ENCODE measurements around the gene SIL1.
"Not testable (repeated sequence)": the region's sequence is repeated elsewhere in the genome, so short reads cannot be mapped to it uniquely, and the experiment has no call there.

Gene SIL1

DNA sequence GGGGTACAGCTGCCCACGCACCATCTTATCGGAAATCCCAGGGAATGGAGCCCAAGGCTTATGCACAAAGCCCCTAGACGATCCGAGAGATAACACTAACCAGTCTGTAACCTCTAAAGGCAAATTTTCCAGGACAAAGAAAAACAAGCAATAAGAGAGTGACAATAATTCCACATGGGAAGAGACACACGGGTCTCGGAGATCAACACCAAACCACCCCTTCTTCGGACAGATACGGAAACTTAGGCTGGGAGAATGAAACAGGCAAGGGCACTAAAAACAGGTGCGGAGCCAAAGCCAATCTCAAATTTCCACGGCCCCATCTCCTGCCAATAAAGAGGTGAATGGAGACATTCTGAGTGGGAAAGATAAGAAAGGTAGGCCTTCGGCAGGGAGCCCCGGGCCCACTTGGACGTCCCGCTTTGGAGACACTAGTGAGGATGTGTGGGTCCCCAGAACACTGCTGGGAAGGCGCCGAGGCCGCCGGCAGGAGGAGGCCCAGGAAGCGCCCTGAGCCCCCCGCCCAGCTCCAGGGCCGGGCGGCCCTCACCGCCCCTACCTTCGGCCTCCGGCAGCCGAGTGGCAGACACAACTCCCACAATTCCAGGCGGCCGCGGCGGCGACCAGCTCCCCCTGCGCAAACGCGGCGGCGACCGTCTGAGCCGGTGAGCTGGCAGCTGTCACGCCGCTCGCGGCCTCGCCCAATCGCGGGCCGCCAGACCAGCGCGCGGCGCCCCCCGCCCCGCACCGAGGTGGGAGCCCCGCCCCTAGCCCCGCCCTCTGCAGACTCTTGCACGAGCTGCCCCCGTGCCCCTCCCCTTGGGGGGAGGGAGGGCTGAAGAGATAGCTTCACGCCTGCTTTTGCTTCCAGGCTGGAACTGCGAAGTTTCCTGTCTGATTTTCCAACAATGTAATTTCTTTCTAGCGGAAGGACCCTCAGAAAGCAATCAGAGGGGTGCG lies at the start of gene SIL1:
SIL1 (minus strand) TSS at position 659 of the 960 bp plus-strand sequence. CDS start 70,525 bp downstream, outside the sequence.
- Mint-ChIP-seq H3K9me3 (no peaks in the 10 kb centered on the region), H3K36me3 (ENCODE audit: low read depth) (peaks cover 9% of the 10 kb centered on the region), H3K4me1 (ENCODE audit: low read depth) (peaks cover 19% of the 10 kb centered on the region), H3K27ac (peak within 1 kb of the TSS; percentile 87), H3K27me3 (ENCODE audit: low read depth) (no peaks in the 10 kb centered on the region), H3K4me3 (peak within 1 kb of the TSS; percentile 91)

DNA sequence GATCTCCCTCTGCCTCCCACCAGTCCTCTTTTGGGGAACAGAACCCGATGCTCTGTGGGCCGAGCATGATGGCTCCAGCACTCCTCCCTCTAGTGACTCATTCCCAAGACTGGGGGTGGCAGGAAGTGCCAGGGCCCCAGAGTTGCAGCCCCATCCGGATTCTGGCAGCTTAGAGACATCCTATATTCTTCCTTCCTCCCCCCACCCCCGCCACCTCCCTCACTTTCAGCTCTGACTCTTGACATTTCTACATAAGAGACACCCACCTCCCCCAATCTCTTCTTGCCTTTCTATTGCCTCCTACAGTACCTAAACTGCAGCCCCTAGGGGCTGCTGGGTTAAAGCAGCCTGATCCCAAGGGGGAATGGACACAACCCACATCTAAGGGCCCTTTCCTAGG lies 48.2 kb upstream of the SIL1 start:
- Mint-ChIP-seq H3K4me3 (no peak overlapping the region), H3K27me3 (ENCODE audit: low read depth) (peaks cover 5% of the 10 kb centered on the region), H3K4me1 (ENCODE audit: low read depth) (peaks cover 9% of the 10 kb centered on the region), H3K9me3 (no peaks in the 10 kb centered on the region), H3K36me3 (ENCODE audit: low read depth) (no peaks in the 10 kb centered on the region), H3K27ac (peak overlapping the region; percentile 65)

DNA sequence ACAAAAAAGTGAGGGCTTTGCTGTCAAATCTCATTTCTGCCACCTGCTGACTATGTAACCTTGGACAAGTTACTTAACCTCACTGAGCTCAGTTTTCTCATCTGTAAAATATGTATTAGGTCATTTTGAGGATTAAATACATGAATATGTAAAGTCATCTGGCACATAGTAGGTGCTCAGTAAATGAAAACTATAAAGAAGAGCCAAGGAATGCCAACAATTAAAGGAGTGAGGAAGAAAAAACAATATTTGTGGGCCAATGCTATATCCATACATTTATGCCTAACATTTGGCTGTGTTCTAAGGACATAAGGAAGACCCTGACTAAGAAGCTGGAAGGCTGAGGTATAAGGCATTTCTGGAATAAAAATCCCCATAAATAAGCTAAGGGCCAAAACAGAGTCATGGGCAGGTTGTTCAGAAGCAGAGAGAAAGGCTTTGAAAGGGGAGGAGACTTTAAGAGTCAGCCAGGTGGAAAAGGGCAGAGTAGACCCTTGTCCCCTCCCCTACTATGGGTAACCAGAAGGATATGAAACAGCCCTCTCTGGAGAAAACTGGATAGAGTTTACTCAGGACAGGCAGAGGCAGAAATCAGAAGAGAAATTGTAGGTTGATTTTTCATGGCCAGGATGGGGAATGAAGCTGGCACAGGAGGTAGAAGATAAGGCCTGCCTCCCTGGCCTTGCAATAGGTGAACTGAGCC lies 47.6 kb upstream of the SIL1 start:
- Mint-ChIP-seq H3K4me1 (ENCODE audit: low read depth) (peaks cover 8% of the 10 kb centered on the region), H3K9me3 (no peaks in the 10 kb centered on the region), H3K27me3 (ENCODE audit: low read depth) (peaks cover 11% of the 10 kb centered on the region), H3K27ac (peak overlapping the region; percentile 35), H3K36me3 (ENCODE audit: low read depth) (no peaks in the 10 kb centered on the region), H3K4me3 (no peak overlapping the region)

DNA sequence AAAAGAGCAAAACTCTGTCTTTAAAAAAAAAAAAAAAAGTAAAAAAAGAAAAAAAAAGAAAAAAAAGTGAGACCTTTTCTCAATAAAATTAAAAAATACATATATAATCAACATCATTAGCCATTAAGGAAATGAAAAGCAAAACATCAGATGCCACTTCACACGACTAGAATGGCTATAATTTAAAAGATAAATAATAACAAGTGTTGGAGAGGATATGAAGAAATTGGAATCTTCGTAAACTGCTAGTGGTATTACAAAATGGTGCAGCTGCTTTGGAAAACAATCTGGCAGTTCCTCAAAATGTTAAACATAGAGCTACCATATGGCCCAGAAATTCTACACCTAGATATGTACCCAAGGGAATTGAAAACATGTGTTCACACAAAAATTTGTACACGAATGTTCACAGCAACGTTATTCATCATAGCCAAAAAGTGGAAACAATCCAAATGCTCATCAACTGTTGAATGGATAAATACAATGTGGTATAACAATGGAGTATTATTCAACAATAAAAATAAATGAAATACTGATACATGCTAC lies 45.3 kb upstream of the SIL1 start:
- Mint-ChIP-seq H3K36me3 (ENCODE audit: low read depth) (no peaks in the 10 kb centered on the region), H3K4me3 (no peak overlapping the region)

DNA sequence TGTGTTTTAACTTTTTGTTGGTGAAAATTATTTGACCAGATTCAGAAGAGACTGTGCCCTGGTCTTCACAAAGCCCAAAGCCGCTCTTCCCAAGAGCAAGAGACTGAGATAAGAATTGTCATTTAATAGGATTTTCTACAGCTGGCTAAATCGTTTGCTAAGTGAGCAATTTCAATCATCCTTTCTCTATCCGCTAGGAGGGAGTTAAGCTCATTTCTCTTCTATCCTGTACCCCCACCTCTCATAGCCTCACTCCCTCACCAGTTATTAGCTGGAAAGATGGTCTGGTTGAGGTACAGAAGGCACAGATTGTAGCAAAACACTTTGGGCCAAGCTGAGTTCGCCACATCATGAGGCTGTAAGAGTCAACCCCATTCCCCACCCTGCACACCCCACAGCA lies 43.0 kb upstream of the SIL1 start:
- Mint-ChIP-seq H3K4me3 (no peak overlapping the region), H3K4me1 (ENCODE audit: low read depth) (peaks cover under 1% of the 10 kb centered on the region), H3K36me3 (ENCODE audit: low read depth) (no peaks in the 10 kb centered on the region), H3K9me3 (no peaks in the 10 kb centered on the region), H3K27ac (no peak overlapping the region), H3K27me3 (ENCODE audit: low read depth) (peaks cover 22% of the 10 kb centered on the region)

More for the DNA sequence above, 45.3 kb upstream of the SIL1 start:
- no peaks in the 10 kb centered on the region for H3K9me3 Mint-ChIP-seq
- H3K27ac Mint-ChIP-seq = no peak overlapping the region
- H3K27me3 Mint-ChIP-seq (ENCODE audit: low read depth) = peaks cover 22% of the 10 kb centered on the region
- peaks cover 8% of the 10 kb centered on the region for H3K4me1 Mint-ChIP-seq (ENCODE audit: low read depth)

DNA sequence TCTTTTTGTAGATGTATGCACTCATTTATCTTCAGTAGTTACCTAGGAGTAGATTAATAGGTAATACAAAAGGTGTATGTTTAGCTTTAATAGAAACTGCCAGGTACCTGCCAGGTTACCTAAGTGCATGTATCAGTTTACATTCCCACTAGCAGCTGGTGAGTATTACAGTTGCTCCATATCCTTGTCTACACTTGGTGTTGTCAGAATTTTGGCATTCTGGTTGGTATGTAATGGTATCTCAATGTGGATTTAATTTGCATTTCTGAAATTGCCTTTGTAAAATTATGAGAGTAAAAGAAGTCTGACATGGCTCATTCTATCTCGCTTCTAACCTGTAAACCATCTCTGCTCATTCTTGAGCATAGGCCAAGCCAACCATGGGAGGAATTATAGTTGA lies 38.3 kb upstream of the SIL1 start:
- Mint-ChIP-seq H3K36me3 (ENCODE audit: low read depth) (no peaks in the 10 kb centered on the region), H3K27ac (no peak overlapping the region), H3K9me3 (no peaks in the 10 kb centered on the region), H3K4me1 (ENCODE audit: low read depth) (no peaks in the 10 kb centered on the region), H3K4me3 (no peak overlapping the region), H3K27me3 (ENCODE audit: low read depth) (peaks cover 18% of the 10 kb centered on the region)

DNA sequence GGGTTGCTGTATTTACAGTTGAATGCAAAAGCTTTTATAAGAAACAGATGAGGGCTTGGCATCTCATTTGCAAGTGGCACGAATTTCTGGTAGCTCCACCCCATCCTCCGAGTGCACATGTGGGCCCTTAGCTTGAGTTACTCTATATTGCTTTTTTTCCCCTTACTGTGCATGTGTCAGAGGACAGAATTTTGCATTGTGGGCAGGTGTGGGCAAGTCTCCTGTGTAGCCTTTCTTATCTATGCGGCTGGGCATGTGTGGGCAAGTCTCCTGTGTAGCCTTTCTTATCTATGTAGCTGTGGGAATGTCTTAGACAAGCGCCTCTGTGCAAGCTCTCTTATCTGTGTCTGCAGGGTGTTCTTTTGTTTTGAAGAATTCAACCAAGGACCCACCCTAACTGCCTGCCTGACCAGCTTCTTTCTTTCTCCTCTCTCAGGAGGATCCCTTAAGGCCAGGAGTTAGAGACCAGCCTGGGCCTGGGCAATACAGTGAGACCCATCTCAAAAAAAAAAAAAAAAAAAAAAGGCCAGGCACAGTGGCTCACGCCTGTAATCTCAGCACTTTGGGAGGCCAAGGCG lies 34.1 kb upstream of the SIL1 start:
- no peaks in the 10 kb centered on the region for H3K4me1 Mint-ChIP-seq (ENCODE audit: low read depth)
- no peaks in the 10 kb centered on the region for H3K9me3 Mint-ChIP-seq
- H3K4me3 Mint-ChIP-seq = no peak overlapping the region
- peaks cover 4% of the 10 kb centered on the region for H3K27me3 Mint-ChIP-seq (ENCODE audit: low read depth)
- no peaks in the 10 kb centered on the region for H3K36me3 Mint-ChIP-seq (ENCODE audit: low read depth)
- no peak overlapping the region for H3K27ac Mint-ChIP-seq

DNA sequence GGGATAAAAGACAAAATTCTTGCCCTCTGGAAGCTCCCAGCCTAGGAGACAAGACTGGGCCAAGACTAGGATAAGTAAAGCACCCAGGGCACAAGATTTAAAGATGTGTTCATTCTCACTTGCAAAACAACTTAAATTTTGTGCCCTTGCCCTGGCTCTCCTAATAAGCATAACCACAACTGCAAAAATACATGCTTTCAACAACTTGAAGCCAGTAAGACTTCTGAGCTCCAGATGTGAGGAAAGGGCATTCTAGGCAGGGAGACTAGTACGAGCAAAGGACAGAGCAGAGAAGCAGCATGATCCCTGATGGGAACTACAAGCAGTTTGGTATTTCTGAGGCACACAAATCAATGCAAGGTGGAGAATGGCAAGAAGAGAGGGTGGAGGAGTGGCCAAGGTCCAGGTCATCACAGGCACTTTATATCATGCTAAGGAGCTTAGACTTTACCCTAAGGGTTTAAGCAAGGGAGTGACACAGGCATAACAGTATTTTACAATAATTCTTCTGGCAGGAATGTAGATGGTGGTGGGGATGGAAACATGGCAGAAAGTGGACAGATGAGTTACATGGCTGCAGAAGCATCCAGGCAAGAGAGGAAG lies 30.1 kb upstream of the SIL1 start:
- Mint-ChIP-seq H3K27me3 (ENCODE audit: low read depth) (peaks cover 4% of the 10 kb centered on the region), H3K27ac (no peak overlapping the region), H3K9me3 (no peaks in the 10 kb centered on the region), H3K4me3 (no peak overlapping the region), H3K36me3 (ENCODE audit: low read depth) (no peaks in the 10 kb centered on the region), H3K4me1 (ENCODE audit: low read depth) (no peaks in the 10 kb centered on the region)

DNA sequence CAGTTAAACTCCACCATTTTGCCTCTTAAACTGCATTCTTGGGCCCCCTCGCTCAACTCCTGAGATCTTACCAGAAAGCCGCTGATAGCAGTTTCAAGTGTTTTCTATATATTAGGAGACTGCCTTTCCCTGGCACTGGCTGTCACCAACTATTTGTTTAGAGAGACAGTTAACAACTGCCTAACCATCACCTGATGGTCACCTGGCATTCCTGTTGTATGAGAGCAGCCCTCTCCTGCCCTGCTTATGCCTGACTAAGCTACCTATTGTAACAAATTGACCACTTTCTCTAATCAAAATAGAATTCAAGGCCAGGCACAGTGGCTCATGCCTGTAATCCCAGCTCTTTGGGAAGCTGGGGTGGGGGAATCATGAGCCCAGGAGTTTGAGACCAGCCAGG lies 28.0 kb upstream of the SIL1 start:
- Mint-ChIP-seq H3K27ac (no peak overlapping the region), H3K36me3 (ENCODE audit: low read depth) (no peaks in the 10 kb centered on the region), H3K4me1 (ENCODE audit: low read depth) (no peaks in the 10 kb centered on the region), H3K4me3 (no peak overlapping the region), H3K9me3 (no peaks in the 10 kb centered on the region), H3K27me3 (ENCODE audit: low read depth) (peaks cover 8% of the 10 kb centered on the region)

DNA sequence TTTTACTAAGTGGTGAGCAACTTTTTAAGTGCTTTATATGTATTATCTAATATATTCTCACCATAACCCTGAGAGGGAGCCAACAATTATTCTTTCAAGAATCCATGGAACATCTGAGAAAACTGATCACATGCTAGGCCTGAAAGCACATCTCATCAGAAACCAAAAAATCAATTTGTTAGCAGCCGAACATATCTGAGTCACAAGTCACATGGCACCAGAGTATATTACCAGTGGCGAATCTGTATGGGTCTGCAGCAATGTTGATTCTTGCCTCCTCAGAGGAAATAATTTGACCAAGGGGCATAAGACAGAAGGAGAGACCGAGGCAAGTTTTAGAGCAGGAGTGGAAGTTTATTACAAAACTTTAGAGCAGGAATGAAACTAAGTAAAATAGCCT lies 25.3 kb upstream of the SIL1 start:
- H3K27me3 Mint-ChIP-seq (ENCODE audit: low read depth) = peaks cover 8% of the 10 kb centered on the region
- no peaks in the 10 kb centered on the region for H3K9me3 Mint-ChIP-seq
- H3K4me3 Mint-ChIP-seq = no peak overlapping the region
- H3K4me1 Mint-ChIP-seq (ENCODE audit: low read depth) = no peaks in the 10 kb centered on the region
- no peaks in the 10 kb centered on the region for H3K36me3 Mint-ChIP-seq (ENCODE audit: low read depth)
- H3K27ac Mint-ChIP-seq = no peak overlapping the region

DNA sequence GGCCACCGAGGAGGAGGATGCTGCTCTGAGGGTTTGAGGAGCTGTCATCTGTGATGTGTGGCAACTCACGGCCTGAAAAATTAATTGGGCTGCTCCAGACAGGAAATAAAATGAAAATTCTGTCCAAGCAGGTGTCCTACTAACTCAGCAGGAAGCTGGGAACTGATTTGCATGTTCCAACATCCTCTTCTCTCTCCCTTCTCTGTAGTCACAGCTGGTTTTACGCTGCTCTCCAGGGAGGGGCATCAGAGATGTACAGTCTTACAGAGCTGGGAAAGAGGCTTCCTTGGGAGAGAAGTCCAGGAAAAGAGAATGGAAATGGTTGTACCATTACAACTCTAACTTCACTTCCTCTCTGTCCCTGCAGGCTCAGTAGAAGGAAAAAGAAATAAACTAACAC lies 24.2 kb upstream of the SIL1 start:
- Mint-ChIP-seq H3K27me3 (ENCODE audit: low read depth) (peaks cover 6% of the 10 kb centered on the region), H3K4me1 (ENCODE audit: low read depth) (no peaks in the 10 kb centered on the region), H3K4me3 (no peak overlapping the region), H3K27ac (no peak overlapping the region), H3K36me3 (ENCODE audit: low read depth) (no peaks in the 10 kb centered on the region), H3K9me3 (no peaks in the 10 kb centered on the region)

DNA sequence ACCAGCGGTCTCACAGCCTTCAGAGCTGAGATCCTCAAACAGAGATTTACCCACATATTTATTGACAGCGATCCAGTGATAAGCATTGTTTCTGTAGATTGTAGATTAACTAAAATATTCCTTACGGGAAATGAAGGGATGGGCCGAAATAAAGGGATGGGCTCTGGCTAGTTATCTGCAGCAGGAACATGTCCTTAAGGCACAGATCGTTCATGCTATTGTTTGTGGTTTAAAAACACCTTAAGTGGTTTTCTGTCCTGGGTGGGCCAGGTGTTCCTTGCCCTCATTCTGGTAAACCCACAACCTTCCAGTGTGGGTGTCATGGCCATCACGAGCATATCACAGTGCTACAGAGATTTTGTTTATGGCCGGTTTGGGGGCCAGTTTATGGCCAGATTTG lies 19.9 kb upstream of the SIL1 start:
- not testable (repeated sequence) for H3K27ac Mint-ChIP-seq; H3K36me3 Mint-ChIP-seq (ENCODE audit: low read depth); H3K4me1 Mint-ChIP-seq (ENCODE audit: low read depth); H3K9me3 Mint-ChIP-seq; H3K4me3 Mint-ChIP-seq
- H3K27me3 Mint-ChIP-seq (ENCODE audit: low read depth) = peaks cover 13% of the 10 kb centered on the region

DNA sequence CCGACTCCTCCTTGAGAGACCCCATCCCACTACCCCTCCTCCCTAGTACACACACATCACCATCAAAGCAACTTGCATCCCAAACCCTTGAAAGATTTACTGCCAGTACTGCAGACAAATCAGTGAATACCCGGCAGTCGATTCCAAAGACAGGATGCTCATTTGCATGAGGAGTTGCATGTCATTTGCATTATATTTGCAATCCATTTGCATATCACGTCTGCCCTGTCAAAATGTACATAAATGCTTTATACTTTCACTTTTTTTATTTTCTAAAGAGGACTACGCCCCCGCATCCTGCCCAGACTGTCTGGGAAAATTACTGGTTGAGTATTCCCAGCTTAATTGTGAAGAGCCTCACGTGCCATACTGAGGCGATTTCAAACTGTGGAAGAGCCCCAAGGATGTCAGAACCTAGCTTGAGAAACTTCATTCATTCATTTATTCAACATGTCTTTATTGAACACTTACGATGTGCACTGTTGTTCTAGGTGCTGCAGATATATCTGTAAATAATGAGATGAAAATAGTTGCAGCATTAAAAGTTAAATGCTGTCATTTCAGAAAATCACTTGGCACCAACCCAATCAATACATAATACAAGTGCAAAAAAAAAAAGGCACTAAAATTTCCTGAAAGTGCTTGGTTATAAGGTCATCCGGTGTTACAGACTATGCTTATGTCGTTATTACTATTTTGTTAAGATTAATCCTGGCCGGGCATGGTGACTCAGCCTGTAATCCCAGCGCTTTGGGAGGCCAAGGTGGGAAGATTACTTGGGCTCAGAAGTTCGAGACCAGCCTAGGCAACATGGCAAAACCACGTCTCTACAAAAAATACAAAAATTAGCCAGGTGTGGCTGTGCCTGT lies 17.2 kb upstream of the SIL1 start:
- Mint-ChIP-seq H3K36me3 (ENCODE audit: low read depth) (no peaks in the 10 kb centered on the region), H3K4me3 (no peak overlapping the region), H3K4me1 (ENCODE audit: low read depth) (no peaks in the 10 kb centered on the region), H3K27ac (no peak overlapping the region), H3K9me3 (no peaks in the 10 kb centered on the region), H3K27me3 (ENCODE audit: low read depth) (peaks cover 11% of the 10 kb centered on the region)
